WI38 (cell line): ENCODE results near the gene CEP63.
A peak's percentile ranks its signal among the peaks of the same experiment; 100 is the strongest.

ENCODE experiments used
- H3K4me3 ChIP-seq: 2 replicates; pipeline ENCODE4 v1.5.1; 2011; ENCODE audit warnings: low read depth, mild to moderate bottlenecking, control low read depth, low read length
- CTCF ChIP-seq: IDR thresholded peaks from 2 replicates; pipeline ENCODE4 v1.5.1; 2012; ENCODE audit warnings: low read depth, mild to moderate bottlenecking, control low read depth, low read length

CEP63 gene

GRCh38 chr3:134447351-134447750 is 38.5 kb upstream of the CEP63 start:
- TF ChIP-seq CTCF: no peak
- H3K4me3 ChIP-seq: no peak overlapping the region

- TF ChIP-seq CTCF: no peak
- no peak overlapping the region for H3K4me3 ChIP-seq
These were observed 37.2 kb upstream of the CEP63 start for GRCh38 chr3:134448664-134449063.

GRCh38 chr3:134449277-134449676 is 36.6 kb upstream of the CEP63 start:
- peak; percentile 69 for TF ChIP-seq CTCF
- H3K4me3 ChIP-seq: no peak overlapping the region

DNA sequence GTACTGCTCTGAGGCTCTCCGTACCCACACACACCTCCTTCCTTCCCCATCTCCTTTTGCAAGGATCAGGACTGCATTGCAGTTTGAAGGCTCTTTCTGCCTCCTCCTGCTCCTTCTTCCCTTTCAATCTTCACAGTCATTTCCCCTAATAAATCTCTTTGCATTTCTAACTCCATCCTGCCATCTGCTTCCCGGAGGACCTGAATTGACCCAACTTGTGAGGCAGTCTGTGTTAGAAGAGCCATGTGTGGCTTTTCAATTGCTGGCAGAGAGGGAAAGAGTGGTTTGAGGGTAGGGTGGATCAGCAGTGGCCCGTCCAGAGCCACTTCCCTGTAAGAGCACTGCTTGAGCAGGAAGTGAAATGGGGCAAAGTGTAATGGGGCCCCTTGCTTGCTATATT is 35.9 kb upstream of the CEP63 start:
- TF ChIP-seq CTCF: no peak
- H3K4me3 ChIP-seq: no peak overlapping the region

- TF ChIP-seq CTCF: no peak
- H3K4me3 ChIP-seq: no peak overlapping the region
These were observed 32.2 kb upstream of the CEP63 start for GRCh38 chr3:134453631-134454030.

- no peak overlapping the region for H3K4me3 ChIP-seq
- no peak for TF ChIP-seq CTCF
These were observed 28.3 kb upstream of the CEP63 start for GRCh38 chr3:134457376-134458074.

- no peak for TF ChIP-seq CTCF
- H3K4me3 ChIP-seq: no peak overlapping the region
These were observed 27.4 kb upstream of the CEP63 start for GRCh38 chr3:134458406-134458945.
